GM12872 (cell line): ENCODE measurements around the gene IFRD1.

ENCODE experiments used
- CTCF ChIP-seq: IDR thresholded peaks from 3 replicates; pipeline ENCODE4 v1.5.1; 2011; ENCODE audit warnings: low read depth, mild to moderate bottlenecking, low read length, moderate library complexity; ENCODE audit not compliant: insufficient read depth

IFRD1 gene

GRCh38 chr7:112503361-112503972 is 53.2 kb downstream of the IFRD1 start:
- no peak for TF ChIP-seq CTCF

GRCh38 chr7:112504093-112504695 is 53.9 kb downstream of the IFRD1 start:
- no peak for TF ChIP-seq CTCF

GRCh38 chr7:112505495-112505894 is 55.2 kb downstream of the IFRD1 start:
- TF ChIP-seq CTCF: no peak

- no peak for TF ChIP-seq CTCF
These were observed 58.1 kb downstream of the IFRD1 start for GRCh38 chr7:112508404-112508803.

- no peak for TF ChIP-seq CTCF
These were observed 59.1 kb downstream of the IFRD1 start for GRCh38 chr7:112509402-112509801.

GRCh38 chr7:112510001-112510742 is 59.9 kb downstream of the IFRD1 start:
- TF ChIP-seq CTCF: no peak

- TF ChIP-seq CTCF: no peak
These were observed 60.5 kb downstream of the IFRD1 start for GRCh38 chr7:112510743-112511110.
